HG03095 (cell line): ENCODE measurements around the gene WDFY2.

Source experiments
- ATAC-seq: cut with Tn5 transposase; IDR thresholded peaks from one replicate; pipeline ENCODE4 v1.9.1; 2021; ENCODE audit warnings: moderate library complexity; ENCODE audit not compliant: unreplicated experiment

The WDFY2 gene

DNA sequence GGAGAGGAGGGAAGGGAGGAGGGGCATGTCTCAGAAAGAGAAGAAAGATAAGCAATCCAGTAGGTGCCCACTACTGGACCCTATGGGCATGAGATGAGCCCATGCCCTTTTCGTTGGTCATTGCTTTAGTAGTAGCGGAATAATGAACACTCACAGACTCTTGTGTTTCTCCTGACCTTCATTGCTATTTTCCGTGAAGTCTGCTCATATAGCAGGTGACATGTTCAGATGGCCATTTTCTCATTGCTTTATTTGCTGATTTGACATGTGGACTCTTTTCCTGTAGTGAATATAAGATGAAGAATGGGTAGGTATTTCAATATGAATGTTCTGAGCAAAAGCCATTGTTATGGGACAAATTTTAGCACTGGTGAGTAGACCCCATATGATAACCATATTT, 16.4 kb downstream of the WDFY2 start:
- no peak for ATAC-seq

DNA sequence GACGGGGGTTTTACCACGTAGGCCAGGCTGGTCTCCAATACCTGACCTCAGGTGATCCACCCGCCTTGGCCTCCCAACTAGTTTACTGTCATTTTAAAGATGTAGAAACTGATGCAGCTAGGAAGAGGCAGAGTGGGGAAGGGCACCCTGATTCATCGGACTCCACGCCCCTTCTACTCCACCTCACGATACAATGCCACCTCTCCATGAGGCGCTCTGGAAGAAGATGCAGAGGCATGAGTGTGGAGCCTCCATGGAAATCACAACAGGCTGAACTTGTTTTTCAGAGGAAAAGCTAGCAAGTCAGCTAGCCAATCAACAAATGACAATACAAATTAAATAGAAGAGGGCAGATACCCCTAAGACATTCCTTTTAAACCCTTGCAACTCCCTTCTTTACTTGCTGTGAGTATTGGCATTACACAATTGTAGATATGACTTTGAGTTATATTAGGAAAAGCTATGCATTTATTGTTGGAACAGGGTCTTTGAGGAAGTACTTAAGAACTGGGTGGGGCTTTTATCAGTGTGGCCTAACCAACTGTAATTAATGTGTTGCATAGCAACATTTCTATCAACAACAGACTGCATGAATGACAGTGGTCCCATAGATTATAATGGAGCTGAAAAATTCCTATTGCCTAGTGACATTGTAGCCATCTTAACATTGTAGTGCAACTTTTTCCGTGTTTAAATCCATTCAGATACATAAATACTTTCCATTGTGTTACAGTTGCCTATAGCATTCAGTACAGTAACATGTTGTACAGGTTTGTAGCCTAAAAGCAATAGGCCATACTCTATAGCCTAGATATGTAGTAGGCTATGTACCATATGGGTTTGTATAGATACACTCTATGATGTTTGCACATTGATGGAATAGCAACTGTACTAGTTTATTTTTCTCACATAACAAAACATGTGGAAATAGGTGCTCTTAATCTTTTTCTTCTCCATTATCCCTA, 17.6 kb downstream of the WDFY2 start:
- ATAC-seq, result no peak

DNA sequence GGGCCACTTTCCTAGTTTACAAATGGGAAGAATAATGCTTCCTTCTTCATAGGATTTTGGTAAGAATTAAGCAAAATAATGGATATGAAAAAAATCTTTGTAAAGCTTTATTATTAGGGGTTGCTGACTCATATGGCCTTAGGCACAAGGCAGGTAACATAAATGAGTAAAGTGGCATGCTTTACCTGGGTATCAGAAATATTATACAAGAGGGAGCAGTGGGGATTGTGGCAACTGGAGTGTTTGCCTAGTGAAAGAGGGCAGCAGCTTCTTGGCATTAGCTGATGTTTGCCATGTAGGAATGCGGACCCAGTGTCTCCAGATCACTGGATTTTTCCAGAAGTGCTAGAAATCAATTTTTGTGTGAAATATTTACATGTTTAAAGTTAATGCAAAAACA, 19.5 kb downstream of the WDFY2 start:
- ATAC-seq, result no peak

DNA sequence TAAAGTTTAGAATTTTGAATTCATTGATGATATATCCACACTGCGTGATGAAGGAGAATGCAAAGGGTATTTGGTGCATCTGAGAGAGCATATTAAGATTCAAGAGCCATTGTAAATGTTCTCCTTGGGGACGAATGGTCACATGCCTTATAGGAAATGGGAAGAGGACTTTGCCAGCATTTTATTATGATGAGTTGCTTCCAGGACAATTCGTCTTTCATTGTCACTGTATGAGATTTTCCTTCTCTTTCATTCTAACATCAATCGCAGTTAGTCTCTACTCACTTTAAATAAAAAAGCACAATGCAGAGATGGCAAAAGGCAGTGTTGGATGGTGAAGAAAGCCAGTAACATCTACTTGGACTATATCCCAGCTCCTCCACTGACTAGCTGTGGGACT, 21.4 kb downstream of the WDFY2 start:
- no peak for ATAC-seq

DNA sequence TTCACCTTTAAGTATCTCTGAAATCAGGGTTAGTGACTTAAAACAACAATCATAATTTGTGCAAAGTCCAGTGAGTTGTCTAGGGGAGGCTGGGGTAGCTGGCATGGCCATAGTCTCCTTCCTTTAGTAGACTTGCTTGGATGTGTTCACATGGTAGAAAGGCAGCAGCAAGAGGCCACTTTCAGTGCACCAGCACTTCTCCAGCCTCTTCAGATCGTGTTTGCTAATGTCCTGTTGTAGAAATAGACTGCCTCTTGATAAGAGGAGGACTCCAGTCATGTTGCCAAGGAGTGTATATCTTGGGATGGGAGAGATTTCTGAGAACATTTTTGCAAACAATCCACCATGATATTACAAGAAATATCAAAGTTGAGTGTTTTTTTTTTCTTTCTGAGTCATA, 22.9 kb downstream of the WDFY2 start:
- ATAC-seq, result no peak

DNA sequence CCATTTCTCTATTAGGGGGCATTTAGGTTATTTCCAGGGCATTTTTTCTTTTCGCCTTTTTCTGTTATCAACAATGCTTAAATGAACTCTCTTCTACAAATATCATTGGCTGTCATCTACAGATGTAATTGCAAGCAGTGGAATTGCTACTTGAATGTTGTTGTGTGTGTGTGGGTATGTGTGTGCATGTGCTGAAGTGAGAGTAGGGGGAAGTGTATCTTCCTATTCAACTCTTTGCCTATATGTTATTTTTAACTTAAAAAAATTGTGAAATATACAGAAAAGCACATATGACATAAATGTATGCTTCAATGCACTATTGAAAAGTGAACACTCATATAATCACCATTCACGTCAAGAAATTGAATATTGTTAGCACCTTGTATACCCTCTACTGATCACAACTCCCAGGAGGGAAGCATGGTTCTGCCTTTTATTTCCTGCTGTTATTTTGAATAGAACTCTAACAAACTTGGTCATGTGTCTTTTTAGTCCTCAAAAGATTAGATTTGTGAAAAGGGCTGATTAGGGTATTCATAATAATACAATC, 24.7 kb downstream of the WDFY2 start:
- no peak for ATAC-seq

DNA sequence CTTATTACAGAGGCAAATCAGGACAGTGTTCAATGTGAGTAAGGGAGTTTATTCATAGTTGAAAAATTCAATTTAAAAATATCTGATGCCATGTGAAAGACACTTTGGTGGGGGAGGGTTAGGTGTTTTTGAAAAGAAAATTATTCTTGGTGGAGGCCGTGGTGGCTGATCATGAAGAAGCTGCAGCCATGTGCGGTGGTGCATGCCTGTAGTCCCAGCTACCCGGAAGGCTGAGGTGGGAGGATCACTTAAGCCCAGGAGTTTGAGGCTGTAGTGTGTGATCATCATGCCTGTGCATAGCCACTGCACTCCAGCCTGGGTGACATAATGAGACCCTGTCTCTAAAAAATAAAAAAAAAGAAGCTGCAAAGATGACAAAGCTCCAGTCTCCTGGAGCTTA, 28.6 kb downstream of the WDFY2 start:
- no peak for ATAC-seq

DNA sequence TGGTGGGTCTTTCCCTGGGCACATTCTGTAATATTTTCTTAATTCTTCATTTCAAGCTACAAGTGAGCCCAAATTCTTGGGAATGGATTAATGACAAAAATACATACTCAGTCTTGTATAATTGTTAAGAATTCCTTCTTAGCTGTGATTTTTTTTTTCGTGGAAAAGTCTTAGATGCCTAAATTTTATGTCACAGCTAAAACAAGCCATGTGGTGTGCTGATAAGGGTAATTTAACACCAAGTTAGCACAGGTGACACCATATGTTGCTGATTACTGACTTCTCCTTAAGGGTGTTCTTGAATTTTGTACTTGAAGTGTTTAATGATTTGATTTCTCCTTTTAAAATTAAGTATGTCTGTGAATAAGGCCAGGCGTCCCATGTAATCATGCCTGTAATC, 29.3 kb downstream of the WDFY2 start:
- ATAC-seq, result no peak

DNA sequence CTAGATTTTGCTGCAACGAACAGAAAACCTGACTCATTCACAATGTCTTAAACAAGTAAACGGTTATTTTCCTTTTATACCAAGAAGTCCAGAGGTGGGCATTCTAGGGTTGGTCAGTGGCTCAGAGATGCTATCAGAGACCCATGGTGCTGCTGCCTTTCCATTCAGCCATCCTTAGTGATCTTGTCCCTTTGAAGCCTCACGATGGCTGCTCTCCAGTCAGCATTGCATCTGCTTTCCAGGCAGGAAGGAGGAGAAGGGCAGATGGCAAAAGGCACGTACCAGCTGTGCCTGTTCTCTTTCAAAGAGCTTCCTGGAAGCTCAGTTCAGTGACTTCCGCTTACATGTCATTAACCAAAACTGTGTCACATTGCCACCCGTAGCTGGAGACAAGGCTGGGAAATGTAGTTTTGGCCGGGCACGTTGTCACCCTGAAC, 30.1 kb downstream of the WDFY2 start:
- peak; percentile 90 for ATAC-seq

DNA sequence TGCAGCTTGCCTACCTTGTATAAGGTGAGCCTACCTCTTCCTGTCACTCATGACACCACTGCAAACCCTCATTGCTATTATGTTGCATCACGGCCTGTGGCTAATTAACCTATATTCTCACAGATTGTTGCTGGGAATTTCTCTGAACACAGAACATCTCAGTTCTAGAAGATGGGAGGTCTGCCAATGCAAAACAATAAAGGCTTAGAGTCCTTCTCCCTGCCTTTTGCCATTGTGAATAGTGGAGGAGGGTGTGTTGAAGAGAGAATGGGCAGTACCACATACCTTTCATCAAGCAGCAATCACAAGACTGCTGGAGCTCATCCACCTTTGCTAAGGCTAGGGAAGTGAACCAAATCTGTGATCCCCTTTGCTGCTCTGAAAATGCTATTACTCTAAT, 34.4 kb downstream of the WDFY2 start:
- ATAC-seq, result no peak

DNA sequence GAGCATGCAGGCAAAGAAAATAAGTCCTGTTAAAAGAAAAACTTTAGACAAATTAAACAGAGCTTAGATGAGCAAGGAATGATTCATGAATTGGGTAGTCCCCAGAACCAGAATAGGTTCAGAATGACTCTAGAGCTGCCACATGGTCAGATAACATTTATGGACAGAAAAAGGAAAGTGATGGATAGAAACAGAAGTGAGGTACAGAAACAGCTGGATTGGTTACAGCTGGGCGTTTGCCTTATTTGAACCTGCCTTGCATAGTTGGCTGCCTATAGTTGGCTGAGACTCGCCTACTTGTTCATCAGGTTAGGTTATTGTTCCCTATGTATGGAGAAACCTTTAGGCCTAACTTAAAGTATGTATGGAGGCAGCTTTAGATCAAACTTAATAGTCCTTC, 35.4 kb downstream of the WDFY2 start:
- ATAC-seq, result no peak

DNA sequence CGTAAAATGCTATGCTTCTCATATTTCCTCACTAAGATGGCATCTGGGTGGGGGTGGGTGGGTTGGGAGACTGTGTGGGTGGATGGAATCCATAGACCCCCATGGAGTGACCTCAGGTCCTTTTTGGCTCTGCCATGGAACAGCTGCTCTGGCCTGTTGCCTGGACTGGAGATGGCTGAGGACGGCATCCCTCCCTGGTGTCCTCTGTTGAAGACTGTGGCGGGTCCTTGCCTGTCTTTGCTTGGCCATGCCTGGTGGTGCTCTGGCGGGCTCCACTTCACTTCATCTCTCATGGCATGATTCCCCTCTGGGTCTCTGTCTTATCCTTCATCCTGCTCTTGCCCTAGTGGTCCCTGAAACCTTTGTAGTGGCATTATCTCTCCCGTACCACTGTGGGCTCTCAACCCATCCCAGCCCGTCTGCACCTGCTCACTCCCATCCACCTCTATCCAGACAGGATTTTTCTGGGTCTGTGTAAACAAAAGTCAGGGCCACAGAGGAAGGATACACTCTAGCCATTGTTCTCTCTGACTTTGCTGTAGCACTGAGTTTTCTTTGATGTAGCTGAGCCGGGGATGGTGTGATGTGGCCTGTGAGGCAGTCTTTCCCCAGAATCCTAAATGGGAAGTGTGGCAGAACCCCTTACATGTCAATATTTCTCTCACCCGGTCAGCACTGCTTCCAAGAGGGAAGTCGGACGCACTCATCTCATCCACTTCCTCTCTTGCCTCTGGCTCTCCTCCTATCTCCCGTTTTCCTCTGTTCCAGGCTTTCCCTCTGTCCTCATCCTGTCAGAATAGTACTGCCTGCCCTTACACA, 36.1 kb downstream of the WDFY2 start:
- ATAC-seq, result no peak

DNA sequence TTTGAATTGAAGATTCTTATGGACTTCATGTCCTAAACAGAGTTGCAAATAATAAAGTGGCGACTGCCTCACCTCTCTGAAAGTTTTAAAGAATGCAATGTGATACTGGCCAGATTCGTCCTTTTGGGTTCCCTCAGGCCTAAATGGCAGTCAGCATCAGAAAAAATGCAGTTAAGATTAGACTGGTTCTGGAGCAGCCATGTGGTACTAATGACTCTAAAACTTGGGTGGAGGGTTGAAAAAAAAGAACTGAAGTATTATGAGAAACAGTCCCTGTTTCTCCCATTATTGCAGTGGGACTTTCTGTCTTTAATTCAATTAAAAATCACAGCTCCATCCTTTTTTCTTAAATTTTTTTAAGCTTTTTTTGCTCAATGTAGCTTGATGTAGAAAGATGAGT, 37.3 kb downstream of the WDFY2 start:
- ATAC-seq, result no peak

DNA sequence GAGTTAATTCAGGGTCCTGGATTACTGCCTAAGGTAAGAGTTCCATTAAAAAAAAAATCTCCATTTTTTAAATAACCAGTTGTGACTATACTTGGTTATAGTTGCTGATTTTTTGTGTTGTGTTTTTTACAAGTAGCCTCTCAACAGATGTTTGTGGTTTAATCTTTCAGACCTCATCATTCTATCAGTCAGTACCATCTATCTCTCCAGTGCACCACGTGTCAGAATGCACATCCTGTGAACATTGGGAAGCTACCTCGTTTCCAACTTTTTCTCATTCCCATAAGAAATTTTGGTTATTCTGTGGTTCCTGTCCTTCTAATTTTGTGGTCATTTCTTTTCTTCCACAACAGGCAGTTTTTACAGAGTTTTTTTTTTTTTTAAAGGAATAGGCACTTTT, 39.2 kb downstream of the WDFY2 start:
- ATAC-seq, result no peak

DNA sequence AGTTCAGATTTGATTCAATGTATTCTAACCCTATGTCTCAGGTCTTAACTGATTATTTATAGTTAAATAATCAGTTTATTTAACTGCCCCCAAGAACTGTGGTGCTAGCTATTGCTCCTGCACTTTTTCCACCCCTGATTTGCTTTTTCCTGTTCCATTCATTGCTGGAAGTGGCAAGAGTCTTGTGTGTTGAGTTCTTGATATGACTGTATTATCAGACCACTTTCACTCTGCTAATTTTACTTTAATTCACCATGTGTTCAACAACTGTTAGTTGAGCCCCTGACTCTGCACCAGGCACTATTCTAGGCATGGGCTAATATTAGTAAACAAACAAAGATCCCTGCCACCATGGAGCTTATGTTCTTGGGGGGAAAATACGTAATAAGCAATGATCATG, 39.9 kb downstream of the WDFY2 start:
- ATAC-seq, result no peak

DNA sequence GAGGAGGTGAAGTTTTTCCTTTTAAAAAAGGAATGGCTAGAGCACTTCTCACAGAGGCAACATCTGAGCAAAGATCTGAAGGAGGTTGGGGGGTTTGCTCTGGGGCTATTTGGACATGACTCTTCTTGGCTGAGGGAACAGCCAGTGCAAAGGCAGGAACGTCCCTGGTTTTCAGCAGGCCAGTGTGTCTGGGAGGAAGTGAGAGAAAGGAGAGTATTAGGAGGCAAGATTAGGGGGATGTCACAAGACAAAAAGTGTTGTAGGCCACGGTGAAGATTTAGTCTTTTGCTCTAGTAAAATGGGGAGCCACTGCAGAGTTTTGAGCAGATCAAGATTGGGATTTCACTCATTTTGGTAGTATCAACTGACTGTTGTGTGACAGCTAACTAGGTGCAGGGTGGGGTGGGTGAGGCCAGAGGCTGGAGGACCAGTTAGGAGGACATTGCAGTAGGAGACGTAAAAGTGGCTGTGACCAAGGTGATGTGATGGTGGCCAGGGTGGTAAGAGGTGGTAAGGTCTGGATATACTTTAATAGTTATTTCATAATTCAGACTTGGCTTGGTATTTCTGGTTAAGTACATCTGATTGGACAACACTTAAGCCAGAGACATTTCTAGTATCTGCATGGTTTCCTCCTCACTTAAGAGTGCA, 40.6 kb downstream of the WDFY2 start:
- ATAC-seq, result no peak

DNA sequence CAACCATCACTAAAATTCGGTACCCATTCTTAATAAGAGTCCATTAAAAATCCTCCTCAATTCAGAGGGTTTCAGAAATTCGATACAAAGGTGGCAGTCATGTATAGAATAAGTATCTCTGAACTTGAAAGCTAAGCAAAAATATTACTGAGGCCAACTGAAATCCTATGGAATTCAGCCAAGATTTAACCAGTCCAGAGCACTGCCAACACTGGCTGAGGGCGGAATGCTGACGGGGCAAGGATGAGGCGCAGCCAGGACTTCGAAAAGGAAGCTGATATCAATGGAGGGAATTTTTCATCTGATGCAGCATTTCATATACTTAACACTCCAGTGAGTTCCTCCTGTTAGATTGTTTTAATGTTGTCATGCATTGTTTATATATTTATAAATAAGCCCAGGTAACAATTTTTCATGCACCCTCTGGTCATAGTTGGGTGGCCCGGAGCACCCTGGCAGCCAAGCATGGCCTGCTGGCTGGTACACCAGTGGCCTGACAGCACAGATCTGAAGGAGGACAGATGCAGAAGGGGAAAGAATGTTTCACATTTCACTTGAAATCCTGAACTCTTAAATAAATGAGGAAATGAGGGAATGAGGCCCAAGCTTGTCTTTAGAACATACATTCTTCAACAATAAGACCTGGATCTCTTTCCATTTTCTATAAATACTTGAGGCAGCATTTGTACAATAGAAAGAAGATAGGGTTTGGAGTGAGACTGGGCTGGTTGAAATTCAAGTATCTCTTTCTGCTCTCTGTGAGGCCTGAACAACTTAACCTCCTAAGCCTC, 41.5 kb downstream of the WDFY2 start:
- ATAC-seq, result no peak

DNA sequence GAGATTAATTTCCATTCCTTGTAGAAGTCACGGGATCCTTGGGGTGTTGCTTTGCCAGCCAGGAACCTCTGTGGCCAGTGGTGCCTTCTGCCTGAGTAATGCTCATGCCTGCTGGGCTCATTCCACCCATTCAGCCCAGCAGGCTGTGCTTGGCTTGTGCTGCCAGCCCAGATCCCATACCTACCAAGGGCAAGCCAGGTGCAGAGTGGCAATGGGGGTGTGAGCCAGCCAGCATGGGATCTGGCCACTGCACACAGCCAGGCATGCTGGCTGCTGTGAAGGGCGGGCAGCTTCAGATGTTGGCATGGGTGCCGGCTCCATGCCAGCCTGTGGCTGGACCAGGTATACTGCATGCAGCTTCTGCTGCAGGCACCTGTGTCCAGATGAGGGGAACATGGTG, 42.5 kb downstream of the WDFY2 start:
- ATAC-seq, result no peak

DNA sequence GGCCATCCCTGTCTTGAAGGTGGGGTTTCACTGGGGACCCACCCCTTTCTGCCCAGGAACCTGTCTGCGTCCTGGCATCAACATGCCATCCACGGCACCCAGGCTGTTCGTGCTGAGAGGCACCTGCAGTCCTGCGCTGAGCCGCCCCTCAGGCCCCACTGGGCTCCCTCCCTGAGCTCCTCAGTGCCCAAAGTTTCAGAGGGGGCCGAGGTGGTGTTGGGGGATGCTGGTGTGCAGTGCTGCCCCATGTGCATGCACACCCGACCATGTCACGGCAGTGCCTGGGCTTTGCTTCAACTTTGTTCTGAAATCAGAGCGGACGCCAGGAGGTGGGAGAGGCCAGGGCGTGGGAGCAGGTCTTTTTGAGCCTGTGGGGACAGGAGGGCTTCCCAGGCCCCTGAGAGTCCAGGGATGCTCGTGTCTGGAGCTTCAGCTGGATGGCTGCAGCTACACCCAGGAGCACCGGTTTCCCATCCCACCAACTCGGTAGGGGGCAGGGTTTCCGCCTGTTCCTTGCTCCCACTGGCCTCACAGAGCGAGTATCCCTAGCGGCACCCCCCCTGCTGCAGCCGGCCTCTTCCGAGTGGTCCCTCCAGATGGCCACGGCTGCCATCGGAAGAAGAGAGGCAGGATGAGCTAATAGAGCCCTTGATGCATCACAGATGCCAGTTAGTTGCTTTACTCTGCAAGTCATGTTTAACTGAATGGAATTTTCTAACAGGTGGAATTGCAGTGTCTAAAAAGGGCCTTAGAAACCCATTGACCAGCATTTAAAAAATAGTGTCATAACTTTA, 44.0 kb downstream of the WDFY2 start:
- no peak for ATAC-seq
